ENCODE results near the gene FCER1A. TPM values are rescaled to one million over a fixed set of nuclear protein-coding genes. Genes with fewer than 3 reads are reported as not detected.

FCER1A gene
- total and polyA plus RNA-seq, 3 donors from 2014 or later: 3.2 to 4.3 TPM; not detected in 1

- 69% methylated on average over 8 of the region's 8 CpGs for WGBS, 2 donors
- H3K36me3 ChIP-seq (ENCODE audit: low read depth, missing control alignments): no peaks in the 10 kb centered on the region
- TF ChIP-seq CTCF (IDR thresholded peaks at IDR 0.05) (no peak), POLR2A (IDR thresholded peaks at IDR 0.05) (no peak)
- H3K9me3 ChIP-seq: no peaks in the 10 kb centered on the region
- intact Hi-C loops (cut with DNase I; ENCODE audit: low total_unique reads): no loop called here
- no peaks in the 10 kb centered on the region for H3K27me3 ChIP-seq
- H3K4me1 ChIP-seq: no peaks in the 10 kb centered on the region
- H3K4me3 ChIP-seq: no peak overlapping the region
- DNase-seq: no peak
- H3K27ac ChIP-seq: no peak overlapping the region
Observed at GRCh38 chr1:159318784-159319551, 16.8 kb downstream of the FCER1A start.

GRCh38 chr1:159334797-159335196, 32.7 kb downstream of the FCER1A start:
- no peak overlapping the region for H3K27ac ChIP-seq
- H3K4me3 ChIP-seq: no peak overlapping the region
- H3K27me3 ChIP-seq: no peaks in the 10 kb centered on the region
- WGBS, 2 donors: 75 to 79% methylated on average over 2 of the region's 2 CpGs
- intact Hi-C loops (cut with DNase I; ENCODE audit: low total_unique reads): no loop called here
- no peaks in the 10 kb centered on the region for H3K9me3 ChIP-seq
- no peak for TF ChIP-seq CTCF (IDR thresholded peaks at IDR 0.05)
- TF ChIP-seq POLR2A (IDR thresholded peaks at IDR 0.05): no peak
- H3K36me3 ChIP-seq (ENCODE audit: low read depth, missing control alignments): no peaks in the 10 kb centered on the region
- H3K4me1 ChIP-seq: no peaks in the 10 kb centered on the region
- no peak for DNase-seq

- no peak for DNase-seq
- no peak overlapping the region for H3K4me3 ChIP-seq
- intact Hi-C loops (cut with DNase I; ENCODE audit: low total_unique reads): no loop called here
- H3K4me1 ChIP-seq: peaks cover 6% of the 10 kb centered on the region
- H3K27ac ChIP-seq: no peak overlapping the region
- no peaks in the 10 kb centered on the region for H3K27me3 ChIP-seq
- H3K9me3 ChIP-seq: no peaks in the 10 kb centered on the region
- TF ChIP-seq CTCF (IDR thresholded peaks at IDR 0.05) (no peak), POLR2A (IDR thresholded peaks at IDR 0.05) (no peak)
- H3K36me3 ChIP-seq (ENCODE audit: low read depth, missing control alignments): no peaks in the 10 kb centered on the region
Observed at GRCh38 chr1:159338018-159338417, 35.9 kb downstream of the FCER1A start.

GRCh38 chr1:159339536-159339935, 37.4 kb downstream of the FCER1A start:
- peak; percentile 14 for DNase-seq
- intact Hi-C loops (cut with DNase I; ENCODE audit: low total_unique reads): no loop called here
- Histone ChIP-seq H3K27ac (no peak overlapping the region), H3K9me3 (no peaks in the 10 kb centered on the region), H3K36me3 (ENCODE audit: low read depth, missing control alignments) (no peaks in the 10 kb centered on the region), H3K4me1 (peaks cover 7% of the 10 kb centered on the region), H3K27me3 (no peaks in the 10 kb centered on the region), H3K4me3 (no peak overlapping the region)
- TF ChIP-seq POLR2A (IDR thresholded peaks at IDR 0.05) (no peak), CTCF (IDR thresholded peaks at IDR 0.05) (no peak)
- 34 to 55% methylated on average over 1 of the region's 1 CpG for WGBS, 2 donors

GRCh38 chr1:159341736-159342135, 39.6 kb downstream of the FCER1A start:
- Histone ChIP-seq H3K36me3 (ENCODE audit: low read depth, missing control alignments) (no peaks in the 10 kb centered on the region), H3K27me3 (no peaks in the 10 kb centered on the region), H3K4me3 (no peak overlapping the region), H3K4me1 (peaks cover 7% of the 10 kb centered on the region), H3K27ac (no peak overlapping the region), H3K9me3 (no peaks in the 10 kb centered on the region)
- TF ChIP-seq POLR2A (IDR thresholded peaks at IDR 0.05): no peak
- no peak for TF ChIP-seq CTCF (IDR thresholded peaks at IDR 0.05)
- no peak for DNase-seq
- WGBS, 2 donors: 59 to 60% methylated on average over 2 of the region's 2 CpGs
- intact Hi-C loops (cut with DNase I; ENCODE audit: low total_unique reads): no loop called here

Measured in testis (tissue), 3 donors.